ENCODE results near the gene IRGQ. TPM values are rescaled to one million over a fixed set of nuclear protein-coding genes. Genes with fewer than 3 reads are reported as not detected.
"Not testable (repeated sequence)": the region's sequence is repeated elsewhere in the genome, so short reads cannot be mapped to it uniquely, and the experiment has no call there.

IRGQ gene
- total and polyA plus RNA-seq, 12 donors = 7.0 to 57.9 (median 21.5) TPM

GRCh38 chr19:43638995-43639518 is 43.1 kb upstream of the IRGQ start:
- H3K4me1 ChIP-seq (replicated peaks in 1 of 2) = peaks cover 17 to 20% of the 10 kb centered on the region in 2 donors

GRCh38 chr19:43638214-43638994 is 42.5 kb upstream of the IRGQ start:
- no peak for DNase-seq
- intact Hi-C loops (cut with DNase I) = no loop called here
- Histone ChIP-seq H3K36me3 (replicated peaks in 1 of 2) (no peaks in the 10 kb centered on the region), H3K27me3 (no peaks in the 10 kb centered on the region), H3K9me3 (replicated peaks in 1 of 3) (no peaks in the 10 kb centered on the region), H3K4me3 (no peak overlapping the region), H3K27ac (no peak overlapping the region), H3K4me1 (replicated peaks in 1 of 2) (peaks cover 20 to 22% of the 10 kb centered on the region in 2 donors)
- WGBS, 4 donors = 70 to 75% (median 74%) methylated on average over 13 of the region's 13 CpGs
- TF ChIP-seq CTCF (IDR thresholded peaks at IDR 0.05) (no peak), POLR2A (IDR thresholded peaks at IDR 0.05) (no peak)

More at GRCh38 chr19:43638995-43639518, 43.1 kb upstream of the IRGQ start:
- intact Hi-C loops (cut with DNase I) = no loop called here
- whole genome bisulfite sequencing, 4 donors = 7 to 12% (median 9%) methylated on average over 16 to 18 of the region's 18 CpGs
- no peak for TF ChIP-seq CTCF (IDR thresholded peaks at IDR 0.05)
- no peak for TF ChIP-seq POLR2A (IDR thresholded peaks at IDR 0.05)
- Histone ChIP-seq H3K4me3 (peak overlapping the region in 2 of 4 donors; percentile 33 to 68), H3K27me3 (no peaks in the 10 kb centered on the region), H3K36me3 (replicated peaks in 1 of 2) (no peaks in the 10 kb centered on the region), H3K27ac (peak overlapping the region in 2 of 5 donors; percentile 19 to 54), H3K9me3 (replicated peaks in 1 of 3) (no peaks in the 10 kb centered on the region)
- DNase-seq = no peak

GRCh38 chr19:43636121-43636683 is 40.3 kb upstream of the IRGQ start:
- DNase-seq = no peak
- intact Hi-C loops (cut with DNase I) = no loop called here
- peaks cover 20 to 26% of the 10 kb centered on the region in 2 donors for H3K4me1 ChIP-seq (replicated peaks in 1 of 2)
- H3K4me3 ChIP-seq = no peak overlapping the region
- WGBS, 4 donors = 75 to 84% (median 84%) methylated on average over 9 to 14 of the region's 14 CpGs
- peak overlapping the region in 1 of 5 donors; percentile 26 for H3K27ac ChIP-seq
- no peaks in the 10 kb centered on the region for H3K9me3 ChIP-seq (replicated peaks in 1 of 3)
- H3K36me3 ChIP-seq (replicated peaks in 1 of 2) = no peaks in the 10 kb centered on the region
- H3K27me3 ChIP-seq = no peaks in the 10 kb centered on the region
- TF ChIP-seq POLR2A (IDR thresholded peaks at IDR 0.05) = no peak
- no peak for TF ChIP-seq CTCF (IDR thresholded peaks at IDR 0.05)

DNA sequence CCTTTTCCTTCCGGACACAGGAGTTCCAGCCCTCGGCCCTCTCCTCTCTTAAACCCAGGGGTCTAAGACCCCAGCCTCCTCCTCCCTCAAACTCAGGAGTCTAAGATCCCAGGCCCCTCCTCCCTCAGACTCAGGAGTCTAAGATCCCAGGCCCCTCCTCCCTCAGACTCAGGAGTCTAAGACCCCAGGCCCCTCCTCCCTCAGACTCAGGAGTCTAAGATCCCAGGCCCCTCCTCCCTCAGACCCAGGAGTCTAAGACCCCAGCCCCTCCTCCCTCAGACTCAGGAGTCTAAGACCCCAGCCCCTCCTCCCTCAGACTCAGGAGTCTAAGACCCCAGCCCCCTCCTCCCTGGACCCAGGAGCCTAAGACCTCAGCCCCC is 39.6 kb upstream of the IRGQ start:
- H3K9me3 ChIP-seq (replicated peaks in 1 of 3); H3K27me3 ChIP-seq; DNase-seq; H3K36me3 ChIP-seq (replicated peaks in 1 of 2); intact Hi-C loops (cut with DNase I): not testable (repeated sequence)
- 29 to 68% (median 31%) methylated on average over 2 of the region's 2 CpGs for WGBS, 4 donors
- Histone ChIP-seq H3K4me1 (replicated peaks in 1 of 2) (peaks cover 20 to 26% of the 10 kb centered on the region in 2 donors), H3K27ac (peak overlapping the region in 1 of 5 donors; percentile 52), H3K4me3 (peak overlapping the region in 1 of 4 donors; percentile 51)
